ENCODE results near the gene PRR14L. TPM values are rescaled to one million over a fixed set of nuclear protein-coding genes. Genes with fewer than 3 reads are reported as not detected.

PRR14L gene
- total RNA-seq, 2 experiments from 2014 or later, result 45.2 to 45.6 TPM

GRCh38 chr22:31654408-31654807, 95.5 kb downstream of the PRR14L start:
- ChIA-PET POLR2A (interaction anchor here (0.5 kb wide), 1 partner anchor 108 kb away, joined by 8 read pairs; no protein-coding TSS in a partner anchor), CTCF (interaction anchor here (0.6 kb wide), 1 partner anchor 14 kb away, joined by 3 read pairs; no protein-coding TSS in a partner anchor)

- POLR2A ChIA-PET, result no interaction called here
- CTCF ChIA-PET, result interaction anchor here (0.6 kb wide), 1 partner anchor 14 kb away, joined by 3 read pairs; no protein-coding TSS in a partner anchor
Observed at GRCh38 chr22:31653944-31654343, 96.0 kb downstream of the PRR14L start.

- CTCF ChIA-PET, result no interaction called here
Observed at GRCh38 chr22:31652911-31653684, 96.8 kb downstream of the PRR14L start.

GRCh38 chr22:31652088-31652487, 97.8 kb downstream of the PRR14L start:
- POLR2A ChIA-PET, result no interaction called here
- CTCF ChIA-PET, result no interaction called here

More at GRCh38 chr22:31652911-31653684, 96.8 kb downstream of the PRR14L start:
- POLR2A ChIA-PET, result no interaction called here

GRCh38 chr22:31651664-31652063, 98.3 kb downstream of the PRR14L start:
- ChIA-PET POLR2A (no interaction called here), CTCF (no interaction called here)

GRCh38 chr22:31650391-31650790, 99.5 kb downstream of the PRR14L start:
- POLR2A ChIA-PET, result no interaction called here
- CTCF ChIA-PET, result no interaction called here

GRCh38 chr22:31647523-31648320, 102.2 kb downstream of the PRR14L start:
- POLR2A ChIA-PET, result interaction anchor here (0.7 kb wide), 1 partner anchor 13 kb away, joined by 4 read pairs; no protein-coding TSS in a partner anchor

GRCh38 chr22:31647066-31647465, 102.9 kb downstream of the PRR14L start:
- POLR2A ChIA-PET, result interaction anchor here (1.9 kb wide), 1 partner anchor 15 kb away, joined by 7 read pairs; the partner anchor contains the start of gene PISD
- CTCF ChIA-PET, result interaction anchor here (0.9 kb wide), 1 partner anchor 18 kb away, joined by 3 read pairs; no protein-coding TSS in a partner anchor

More at GRCh38 chr22:31647523-31648320, 102.2 kb downstream of the PRR14L start:
- CTCF ChIA-PET, result no interaction called here

- POLR2A ChIA-PET, result interaction anchor here (1.9 kb wide), 1 partner anchor 15 kb away, joined by 7 read pairs; the partner anchor contains the start of gene PISD
- CTCF ChIA-PET, result interaction anchor here (0.9 to 1.4 kb wide), 2 partner anchors 12 to 19 kb away, joined by 3 read pairs; no protein-coding TSS in a partner anchor
Observed at GRCh38 chr22:31646186-31647019, 103.5 kb downstream of the PRR14L start.

- ChIA-PET POLR2A (interaction anchor here (0.6 to 0.8 kb wide), 4 partner anchors 83 to 1731 kb away, joined by 3 to 6 read pairs (median 3); partner anchors contain the start of gene EIF4ENIF1), CTCF (interaction anchor here (0.6 to 1.6 kb wide), 6 partner anchors 9 to 314 kb away, joined by 3 to 4 read pairs (median 3); no protein-coding TSS in a partner anchor)
Observed at GRCh38 chr22:31639436-31640039, 110.4 kb downstream of the PRR14L start.

- CTCF ChIA-PET, result interaction anchor here (1.1 kb wide), 1 partner anchor 8 kb away, joined by 3 read pairs; no protein-coding TSS in a partner anchor
- POLR2A ChIA-PET, result interaction anchor here (0.6 kb wide), 1 partner anchor 237 kb away, joined by 4 read pairs; no protein-coding TSS in a partner anchor
Observed at GRCh38 chr22:31637891-31638618, 111.9 kb downstream of the PRR14L start.

GRCh38 chr22:31637447-31637890, 112.5 kb downstream of the PRR14L start:
- ChIA-PET POLR2A (no interaction called here), CTCF (interaction anchor here (0.7 kb wide), 1 partner anchor 76 kb away, joined by 3 read pairs; no protein-coding TSS in a partner anchor)

- ChIA-PET POLR2A (interaction anchor here (0.9 kb wide), 1 partner anchor 12 kb away, joined by 4 read pairs; no protein-coding TSS in a partner anchor), CTCF (no interaction called here)
Observed at GRCh38 chr22:31635638-31636306, 114.2 kb downstream of the PRR14L start.

- ChIA-PET CTCF (interaction anchor here (1.9 kb wide), 1 partner anchor 11 kb away, joined by 5 read pairs; no protein-coding TSS in a partner anchor), POLR2A (interaction anchor here (1.0 to 1.7 kb wide), 3 partner anchors 12 to 285 kb away, joined by 3 to 9 read pairs (median 4); partner anchors contain the start of genes EIF4ENIF1 and PATZ1)
Observed at GRCh38 chr22:31631436-31631835, 118.5 kb downstream of the PRR14L start.
